Measurements from ENCODE around the gene HELLS. TPM values are rescaled to one million over a fixed set of nuclear protein-coding genes. Genes with fewer than 3 reads are reported as not detected.
"Not testable (repeated sequence)": the region's sequence is repeated elsewhere in the genome, so short reads cannot be mapped to it uniquely, and the experiment has no call there.

Gene HELLS
- total RNA-seq, 1 experiment from 2014 or later = 181 TPM

DNA sequence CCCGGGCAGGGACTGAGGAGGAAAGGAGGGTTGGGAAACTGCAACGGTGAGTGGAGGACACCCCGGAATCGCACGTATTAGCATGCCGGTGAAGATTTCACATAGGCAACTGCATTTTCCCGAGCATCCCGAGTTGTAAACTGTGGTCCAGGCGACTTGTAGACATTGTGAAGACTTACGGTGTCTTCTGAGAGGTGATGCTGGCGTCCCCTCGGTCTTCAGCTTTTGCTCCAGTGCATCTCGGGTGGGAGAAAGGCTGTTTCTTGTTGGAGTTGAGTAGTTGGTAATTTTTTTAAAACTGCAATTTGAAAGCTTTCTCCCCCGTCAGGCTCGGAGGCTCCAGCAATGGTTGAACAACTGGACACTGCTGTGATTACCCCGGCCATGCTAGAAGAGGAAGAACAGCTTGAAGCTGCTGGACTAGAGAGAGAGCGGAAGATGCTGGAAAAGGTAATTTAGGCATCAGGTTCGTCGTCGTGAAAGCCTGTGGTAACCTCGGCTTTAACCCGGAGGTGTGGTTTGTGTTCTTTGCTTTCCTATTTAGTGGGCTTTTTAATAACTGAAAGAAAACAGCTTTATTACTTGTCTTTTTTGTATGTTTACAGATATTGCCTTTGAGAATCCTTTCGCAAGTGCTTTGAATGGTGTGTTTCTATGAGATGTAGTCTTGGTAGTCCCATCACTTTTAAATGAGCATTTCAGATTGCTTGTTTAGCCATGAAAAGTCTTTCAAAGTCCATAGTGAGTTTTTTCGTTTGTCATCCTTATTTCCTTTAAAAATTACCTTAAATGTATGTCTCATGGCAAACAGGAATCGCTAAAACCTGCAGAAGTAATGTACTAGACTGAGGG is 687 bp downstream of the HELLS start:
- peaks cover 27% of the 10 kb centered on the region for H3K36me3 ChIP-seq (ENCODE audit: insufficient read depth, low read length, poor library complexity, severe bottlenecking)
- ChIA-PET CTCF (interaction anchor here (0.5 kb wide), 1 partner anchor 1698 kb away, joined by 4 read pairs; the partner anchor contains the start of gene EXOC6), POLR2A (ENCODE audit: low non-redundant PET) (interaction anchor here (0.5 kb wide), 1 partner anchor 20 kb away, joined by 3 read pairs; no protein-coding TSS in a partner anchor)
- BruUV-seq (replicated peaks) = TSS peak; percentile 63
- no peaks in the 10 kb centered on the region for H3K9me3 ChIP-seq (ENCODE audit: low read depth, low read length, poor library complexity, severe bottlenecking)
- TF ChIP-seq CTCF (conservative IDR thresholded peaks at IDR 0.05; ENCODE audit: low read depth, low read length) (no peak), EZH2 (IDR thresholded peaks at IDR 0.05; ENCODE audit: borderline replicate concordance, low read depth, low read length, poor library complexity, severe bottlenecking) (no peak)
- peak overlapping the region; percentile 90 for H3K4me3 ChIP-seq (ENCODE audit: low read depth, low read length, poor library complexity, severe bottlenecking)
- H3K27me3 ChIP-seq (replicated peaks; ENCODE audit: insufficient read depth, low read depth, low read length, poor library complexity) = no peaks in the 10 kb centered on the region
- DNase-seq (ENCODE audit: low spot score) = peak; percentile 29
- intact Hi-C loops (cut with micrococcal nuclease; ENCODE audit: unreplicated experiment) = no loop called here
- peaks cover 12% of the 10 kb centered on the region for H3K4me1 ChIP-seq (ENCODE audit: insufficient read depth, low read length, poor library complexity, severe bottlenecking)
- H3K27ac ChIP-seq (ENCODE audit: low read depth, low read length, poor library complexity, severe bottlenecking) = peak overlapping the region; percentile 90

- no peak for DNase-seq (ENCODE audit: low spot score)
- BruUV-seq (replicated peaks) = no TSS peak
- Histone ChIP-seq H3K4me1 (ENCODE audit: insufficient read depth, low read length, poor library complexity, severe bottlenecking) (peaks cover 12% of the 10 kb centered on the region), H3K27me3 (replicated peaks; ENCODE audit: insufficient read depth, low read depth, low read length, poor library complexity) (no peaks in the 10 kb centered on the region), H3K4me3 (ENCODE audit: low read depth, low read length, poor library complexity, severe bottlenecking) (peak overlapping the region; percentile 90), H3K36me3 (ENCODE audit: insufficient read depth, low read length, poor library complexity, severe bottlenecking) (peaks cover 28% of the 10 kb centered on the region), H3K27ac (ENCODE audit: low read depth, low read length, poor library complexity, severe bottlenecking) (peak overlapping the region; percentile 90), H3K9me3 (ENCODE audit: low read depth, low read length, poor library complexity, severe bottlenecking) (no peaks in the 10 kb centered on the region)
- intact Hi-C loops (cut with micrococcal nuclease; ENCODE audit: unreplicated experiment) = no loop called here
- CTCF ChIA-PET = no interaction called here
- POLR2A ChIA-PET (ENCODE audit: low non-redundant PET) = no interaction called here
- TF ChIP-seq EZH2 (IDR thresholded peaks at IDR 0.05; ENCODE audit: borderline replicate concordance, low read depth, low read length, poor library complexity, severe bottlenecking) = no peak
- TF ChIP-seq CTCF (conservative IDR thresholded peaks at IDR 0.05; ENCODE audit: low read depth, low read length) = no peak
Measured at GRCh38 chr10:94546901-94547185, 1.3 kb downstream of the HELLS start.

DNA sequence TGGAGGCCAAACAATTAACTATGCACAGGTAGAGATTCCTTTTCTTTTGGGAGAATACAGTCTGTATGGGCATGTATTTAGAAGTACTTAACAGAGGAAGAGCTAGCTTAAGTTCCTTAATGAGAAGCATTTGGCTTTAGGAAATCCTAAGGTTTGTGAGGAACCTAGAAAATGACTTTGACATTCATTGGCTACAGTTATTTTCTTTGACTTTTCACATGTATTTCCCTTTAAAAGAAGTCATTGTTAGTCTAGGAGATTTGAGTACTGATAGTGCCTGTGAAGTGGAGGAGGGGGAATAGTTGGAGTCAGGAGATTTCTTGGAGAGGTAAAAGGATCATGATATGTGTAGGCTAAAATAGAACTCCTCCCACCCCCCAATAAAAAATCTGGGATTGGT is 3.6 kb downstream of the HELLS start:
- peaks cover 46% of the 10 kb centered on the region for H3K36me3 ChIP-seq (ENCODE audit: insufficient read depth, low read length, poor library complexity, severe bottlenecking)

DNA sequence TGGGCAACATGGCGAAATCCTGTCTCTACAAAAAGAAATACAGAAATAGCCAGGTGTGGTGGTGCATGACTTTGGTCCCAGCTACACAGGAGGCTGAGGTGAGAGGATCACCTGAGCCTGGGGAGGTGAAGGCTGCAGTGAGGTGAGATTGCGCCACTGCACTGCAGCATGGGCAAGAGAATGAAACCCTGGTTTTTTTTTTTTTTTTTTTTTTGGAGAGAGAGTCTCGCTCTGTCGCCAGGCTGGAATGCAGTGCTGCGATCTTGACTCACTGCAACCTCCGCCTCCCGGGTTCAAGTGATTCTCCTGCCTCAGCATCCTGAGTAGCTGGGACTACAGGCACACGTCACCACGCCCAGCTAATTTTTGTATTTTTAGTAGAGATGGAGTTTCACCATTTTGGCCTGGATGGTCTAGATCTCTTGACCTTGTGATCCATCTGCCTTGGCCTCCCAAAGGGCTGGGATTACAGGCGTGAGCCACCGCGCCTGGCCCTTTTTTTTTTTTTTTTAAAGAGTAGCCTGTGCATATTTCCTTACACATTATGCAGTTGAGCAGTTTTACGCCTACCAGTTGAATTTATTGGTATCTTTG is 22.2 kb downstream of the HELLS start:
- DNase-seq (ENCODE audit: low spot score); BruUV-seq (replicated peaks); CTCF ChIA-PET; H3K4me1 ChIP-seq (ENCODE audit: insufficient read depth, low read length, poor library complexity, severe bottlenecking); H3K27me3 ChIP-seq (replicated peaks; ENCODE audit: insufficient read depth, low read depth, low read length, poor library complexity); intact Hi-C loops (cut with micrococcal nuclease; ENCODE audit: unreplicated experiment); H3K9me3 ChIP-seq (ENCODE audit: low read depth, low read length, poor library complexity, severe bottlenecking); H3K4me3 ChIP-seq (ENCODE audit: low read depth, low read length, poor library complexity, severe bottlenecking); POLR2A ChIA-PET (ENCODE audit: low non-redundant PET); H3K27ac ChIP-seq (ENCODE audit: low read depth, low read length, poor library complexity, severe bottlenecking): not testable (repeated sequence)
- peaks cover 75% of the 10 kb centered on the region for H3K36me3 ChIP-seq (ENCODE audit: insufficient read depth, low read length, poor library complexity, severe bottlenecking)

More for the DNA sequence above, 3.6 kb downstream of the HELLS start:
- ChIA-PET CTCF (no interaction called here), POLR2A (ENCODE audit: low non-redundant PET) (interaction anchor here (0.5 kb wide), 1 partner anchor 626 kb away, joined by 3 read pairs; no protein-coding TSS in a partner anchor)
- H3K27me3 ChIP-seq (replicated peaks; ENCODE audit: insufficient read depth, low read depth, low read length, poor library complexity) = no peaks in the 10 kb centered on the region
- intact Hi-C loops (cut with micrococcal nuclease; ENCODE audit: unreplicated experiment) = no loop called here
- peaks cover 12% of the 10 kb centered on the region for H3K4me1 ChIP-seq (ENCODE audit: insufficient read depth, low read length, poor library complexity, severe bottlenecking)
- DNase-seq (ENCODE audit: low spot score) = no peak
- BruUV-seq (replicated peaks) = no TSS peak
- TF ChIP-seq CTCF (conservative IDR thresholded peaks at IDR 0.05; ENCODE audit: low read depth, low read length) (no peak), EZH2 (IDR thresholded peaks at IDR 0.05; ENCODE audit: borderline replicate concordance, low read depth, low read length, poor library complexity, severe bottlenecking) (no peak)
- no peak overlapping the region for H3K27ac ChIP-seq (ENCODE audit: low read depth, low read length, poor library complexity, severe bottlenecking)
- H3K4me3 ChIP-seq (ENCODE audit: low read depth, low read length, poor library complexity, severe bottlenecking) = no peak overlapping the region
- no peaks in the 10 kb centered on the region for H3K9me3 ChIP-seq (ENCODE audit: low read depth, low read length, poor library complexity, severe bottlenecking)
